NCI-H146 treated with DMSO at 0.1 percent for 48 hours (cell line): Measurements from ENCODE around the gene FCF1.

Experiments
- DNase-seq: peaks from one replicate; lab custom pipeline; 2025; ENCODE audit not compliant: unreplicated experiment; lab: John Stamatoyannopoulos, UW

The FCF1 gene

GRCh38 chr14:74712499-74713394 lies at the start of gene FCF1, which contains the start of gene AREL1:
FCF1 (plus strand) TSS chr14:74713144; CDS start chr14:74713198, 54 bp downstream.
AREL1 (minus strand) TSS chr14:74713080; CDS start chr14:74685615, 27,465 bp downstream.
- no peak for DNase-seq

GRCh38 chr14:74663884-74664283 lies 49.1 kb upstream of the FCF1 start:
- no peak for DNase-seq

- no peak for DNase-seq
Observed at GRCh38 chr14:74664717-74665116, 48.2 kb upstream of the FCF1 start.

GRCh38 chr14:74667758-74668157 lies 45.2 kb upstream of the FCF1 start:
- no peak for DNase-seq

GRCh38 chr14:74669256-74669655 lies 43.7 kb upstream of the FCF1 start:
- no peak for DNase-seq

- DNase-seq: no peak
Observed at GRCh38 chr14:74669846-74670245, 43.1 kb upstream of the FCF1 start.

- DNase-seq: no peak
Observed at GRCh38 chr14:74670726-74671411, 42.1 kb upstream of the FCF1 start.

- DNase-seq: no peak
Observed at GRCh38 chr14:74671789-74672188, 41.2 kb upstream of the FCF1 start.

- DNase-seq: no peak
Observed at GRCh38 chr14:74673768-74674167, 39.2 kb upstream of the FCF1 start.

- DNase-seq: no peak
Observed at GRCh38 chr14:74675219-74675618, 37.7 kb upstream of the FCF1 start.

- DNase-seq: no peak
Observed at GRCh38 chr14:74682169-74682952, 30.6 kb upstream of the FCF1 start.

- DNase-seq: no peak
Observed at GRCh38 chr14:74683406-74683805, 29.5 kb upstream of the FCF1 start.

GRCh38 chr14:74684434-74684833 lies 28.5 kb upstream of the FCF1 start:
- no peak for DNase-seq

GRCh38 chr14:74685056-74685455 lies 27.9 kb upstream of the FCF1 start:
- DNase-seq: no peak

GRCh38 chr14:74685921-74686678 lies 26.8 kb upstream of the FCF1 start:
- DNase-seq: no peak

- DNase-seq: no peak
Observed at GRCh38 chr14:74691456-74691855, 21.5 kb upstream of the FCF1 start.

- DNase-seq: no peak
Observed at GRCh38 chr14:74693191-74693590, 19.8 kb upstream of the FCF1 start.

- DNase-seq: no peak
Observed at GRCh38 chr14:74695406-74695805, 17.5 kb upstream of the FCF1 start.

GRCh38 chr14:74697011-74697410 lies 15.9 kb upstream of the FCF1 start:
- DNase-seq: no peak

- DNase-seq: no peak
Observed at GRCh38 chr14:74697543-74697942, 15.4 kb upstream of the FCF1 start.

GRCh38 chr14:74697976-74698375 lies 15.0 kb upstream of the FCF1 start:
- no peak for DNase-seq
